ENCODE measurements around the gene TEP1. TPM values are rescaled to one million over a fixed set of nuclear protein-coding genes. Genes with fewer than 3 reads are reported as not detected.

The TEP1 gene
- total RNA-seq, 1 experiment from 2014 or later = 18.8 TPM

- POLR2A ChIA-PET = no interaction called here
- Mint-ChIP-seq H3K9me3 (ENCODE audit: unreplicated experiment) (no peaks in the 10 kb centered on the region), H3K27ac (ENCODE audit: unreplicated experiment) (no peak overlapping the region), H3K27me3 (ENCODE audit: insufficient read depth, unreplicated experiment) (no peaks in the 10 kb centered on the region), H3K4me1 (ENCODE audit: low read depth, unreplicated experiment) (no peaks in the 10 kb centered on the region), H3K4me3 (ENCODE audit: unreplicated experiment) (no peak overlapping the region), H3K36me3 (ENCODE audit: insufficient read depth, unreplicated experiment) (peaks cover 44% of the 10 kb centered on the region)
- CTCF ChIA-PET = no interaction called here
- H3K4me3 ChIP-seq (ENCODE audit: low read depth, low read length) = no peak overlapping the region
- no peaks in the 10 kb centered on the region for H3K9me3 ChIP-seq
- intact Hi-C loops (cut with micrococcal nuclease; ENCODE audit: unreplicated experiment) = no loop called here
- TF ChIP-seq CTCF (IDR thresholded peaks at IDR 0.05; ENCODE audit: insufficient read depth in 1 of 2, low read depth in 1 of 2, low read length in 1 of 2, severe bottlenecking in 1 of 2, unreplicated experiment in 1 of 2) = no peak
- no peaks in the 10 kb centered on the region for H3K4me1 ChIP-seq
- H3K27me3 ChIP-seq (replicated peaks; ENCODE audit: control insufficient read depth, insufficient read depth, low read length) = no peaks in the 10 kb centered on the region
- no TSS peak for BruUV-seq (replicated peaks)
- DNase-seq = no peak
- H3K36me3 ChIP-seq (ENCODE audit: control insufficient read depth, insufficient read depth, low read length) = peaks cover 3% of the 10 kb centered on the region
These were observed 26.9 kb downstream of the TEP1 start for GRCh38 chr14:20386276-20386855.

GRCh38 chr14:20384886-20385285, 28.4 kb downstream of the TEP1 start:
- H3K4me3 Mint-ChIP-seq (ENCODE audit: unreplicated experiment) = no peak overlapping the region
- H3K9me3 Mint-ChIP-seq (ENCODE audit: unreplicated experiment) = no peaks in the 10 kb centered on the region
- no peaks in the 10 kb centered on the region for H3K4me1 Mint-ChIP-seq (ENCODE audit: low read depth, unreplicated experiment)
- POLR2A ChIA-PET = no interaction called here
- no peaks in the 10 kb centered on the region for H3K9me3 ChIP-seq
- no peaks in the 10 kb centered on the region for H3K27me3 ChIP-seq (replicated peaks; ENCODE audit: control insufficient read depth, insufficient read depth, low read length)
- CTCF ChIA-PET = no interaction called here
- no peak overlapping the region for H3K4me3 ChIP-seq (ENCODE audit: low read depth, low read length)
- H3K27ac Mint-ChIP-seq (ENCODE audit: unreplicated experiment) = no peak overlapping the region
- DNase-seq = no peak
- intact Hi-C loops (cut with micrococcal nuclease; ENCODE audit: unreplicated experiment) = no loop called here
- no peak for TF ChIP-seq CTCF (IDR thresholded peaks at IDR 0.05; ENCODE audit: insufficient read depth in 1 of 2, low read depth in 1 of 2, low read length in 1 of 2, severe bottlenecking in 1 of 2, unreplicated experiment in 1 of 2)
- BruUV-seq (replicated peaks) = no TSS peak
- no peaks in the 10 kb centered on the region for H3K4me1 ChIP-seq
- no peaks in the 10 kb centered on the region for H3K27me3 Mint-ChIP-seq (ENCODE audit: insufficient read depth, unreplicated experiment)
- H3K36me3 ChIP-seq (ENCODE audit: control insufficient read depth, insufficient read depth, low read length) = peaks cover 3% of the 10 kb centered on the region
- H3K36me3 Mint-ChIP-seq (ENCODE audit: insufficient read depth, unreplicated experiment) = peaks cover 56% of the 10 kb centered on the region

- ChIA-PET POLR2A (no interaction called here), CTCF (no interaction called here)
- Histone ChIP-seq H3K36me3 (ENCODE audit: control insufficient read depth, insufficient read depth, low read length) (peaks cover 3% of the 10 kb centered on the region), H3K9me3 (no peaks in the 10 kb centered on the region), H3K4me1 (no peaks in the 10 kb centered on the region), H3K27me3 (replicated peaks; ENCODE audit: control insufficient read depth, insufficient read depth, low read length) (no peaks in the 10 kb centered on the region), H3K4me3 (ENCODE audit: low read depth, low read length) (no peak overlapping the region)
- Mint-ChIP-seq H3K27ac (ENCODE audit: unreplicated experiment) (no peak overlapping the region), H3K27me3 (ENCODE audit: insufficient read depth, unreplicated experiment) (no peaks in the 10 kb centered on the region), H3K36me3 (ENCODE audit: insufficient read depth, unreplicated experiment) (peaks cover 56% of the 10 kb centered on the region), H3K9me3 (ENCODE audit: unreplicated experiment) (no peaks in the 10 kb centered on the region), H3K4me1 (ENCODE audit: low read depth, unreplicated experiment) (no peaks in the 10 kb centered on the region), H3K4me3 (ENCODE audit: unreplicated experiment) (no peak overlapping the region)
- no peak for TF ChIP-seq CTCF (IDR thresholded peaks at IDR 0.05; ENCODE audit: insufficient read depth in 1 of 2, low read depth in 1 of 2, low read length in 1 of 2, severe bottlenecking in 1 of 2, unreplicated experiment in 1 of 2)
- DNase-seq = no peak
- intact Hi-C loops (cut with micrococcal nuclease; ENCODE audit: unreplicated experiment) = no loop called here
- no TSS peak for BruUV-seq (replicated peaks)
These were observed 29.0 kb downstream of the TEP1 start for GRCh38 chr14:20384321-20384720.
